GM23338 (cell line): ENCODE results near the gene NENF.

Source experiments
- CREB1 ChIP-seq: fragments of 250-450 bp; sonication (Bioruptor Pico); IDR thresholded peaks from 2 replicates; pipeline ENCODE4 v1.5.0; 2020; ENCODE audit warnings: low read depth, mild to moderate bottlenecking, moderate library complexity
- CTCF ChIP-seq, 2 experiments: fragments of 200-600 bp in 1 of 2; sonication (generic) in 1 of 2; conservative IDR thresholded peaks; 2 replicates each; pipeline versions ENCODE4 v1.5.1 to v1.6.1; 2016 to 2017; ENCODE audit warnings: antibody characterized with exemption in 2 of 2, low read depth in 2 of 2, mild to moderate bottlenecking in 2 of 2, moderate library complexity in 1 of 2
- ETS1 ChIP-seq: IDR thresholded peaks from 2 replicates; pipeline ENCODE4 v1.6.1; 2016; ENCODE audit warnings: antibody characterized with exemption
- EZH2 ChIP-seq: fragments of 200-600 bp; sonication (generic); IDR thresholded peaks from one replicate; pipeline ENCODE4 v1.8.0; 2017; ENCODE audit warnings: antibody characterized with exemption, mild to moderate bottlenecking, low read depth; ENCODE audit not compliant: unreplicated experiment
- EZH2phosphoT487 ChIP-seq: fragments of 200-600 bp; sonication (generic); IDR thresholded peaks from one replicate; pipeline ENCODE4 v1.8.1; 2018; ENCODE audit warnings: antibody characterized with exemption; ENCODE audit not compliant: unreplicated experiment
- JUNB ChIP-seq: IDR thresholded peaks from one replicate; pipeline ENCODE4 v1.6.1; 2016; ENCODE audit warnings: antibody characterized with exemption; ENCODE audit not compliant: unreplicated experiment
- NANOG ChIP-seq: IDR thresholded peaks from 2 replicates; pipeline ENCODE4 v1.6.1; 2016; ENCODE audit warnings: antibody characterized with exemption, borderline replicate concordance
- POLR2AphosphoS5 ChIP-seq: IDR thresholded peaks from 2 replicates; pipeline ENCODE4 v1.6.1; 2016; ENCODE audit warnings: antibody characterized with exemption, low read depth
- REST ChIP-seq: IDR thresholded peaks from one replicate; pipeline ENCODE4 v1.6.1; 2018; ENCODE audit warnings: antibody characterized with exemption; ENCODE audit not compliant: unreplicated experiment
- STAT1 ChIP-seq: IDR thresholded peaks from one replicate; pipeline ENCODE4 v1.6.1; 2016; ENCODE audit warnings: antibody characterized with exemption; ENCODE audit not compliant: unreplicated experiment
- ZNF114 ChIP-seq: fragments of 250-450 bp; sonication (Bioruptor Pico); IDR thresholded peaks from 2 replicates; pipeline ENCODE4 v1.5.0; 2020; ENCODE audit warnings: mild to moderate bottlenecking, moderate library complexity
- ZNF331 ChIP-seq: fragments of 250-450 bp; sonication (Bioruptor Pico); IDR thresholded peaks from 2 replicates; pipeline ENCODE4 v1.5.0; 2020; ENCODE audit warnings: low read depth, mild to moderate bottlenecking, moderate library complexity

GRCh38 chr1:212459656-212460055, 26.9 kb downstream of the NENF start:
- no peak for TF ChIP-seq CTCF (conservative IDR thresholded peaks at IDR 0.05; ENCODE audit: low read depth in 2 of 2)
- TF ChIP-seq EZH2, result no peak
- no peak for TF ChIP-seq POLR2AphosphoS5
- no peak for TF ChIP-seq JUNB
- TF ChIP-seq ZNF114 (CRISPR knock-in tag), result no peak
- no peak for TF ChIP-seq EZH2phosphoT487
- TF ChIP-seq REST, result no peak
- TF ChIP-seq CREB1 (CRISPR knock-in tag), result no peak
- no peak for TF ChIP-seq STAT1
- TF ChIP-seq ZNF331, result no peak
- TF ChIP-seq NANOG, result no peak
- no peak for TF ChIP-seq ETS1
